Measurements from ENCODE around the gene VIL1. TPM values are rescaled to one million over a fixed set of nuclear protein-coding genes. Genes with fewer than 3 reads are reported as not detected.

The VIL1 gene
- total and polyA plus RNA-seq, 9 of the 15 experiments (the other 6 are each of a cell fraction or from before 2014, with no cell fraction given) = 0.51 to 2.7 (median 1.2) TPM

GRCh38 chr2:218395826-218396687, 22.9 kb upstream of the VIL1 start (continued):
- TF ChIP-seq HNRNPK (IDR thresholded peaks at IDR 0.05; ENCODE audit: low read depth, low read length, poor library complexity, severe bottlenecking) = no peak
- no peak for TF ChIP-seq ZNF707 (CRISPR knock-in tag; conservative IDR thresholded peaks at IDR 0.05)
- peak; percentile 69 for TF ChIP-seq ZNF592 (IDR thresholded peaks at IDR 0.05)
- TF ChIP-seq AFF1 (IDR thresholded peaks at IDR 0.05; ENCODE audit: low read depth in 1 of 2, partially characterized antibody in 2 of 2) = peak in 1 of 2 experiments; percentile 32
- no peak for TF ChIP-seq MCM3 (IDR thresholded peaks at IDR 0.05)
- TF ChIP-seq USF1 (CRISPR knock-in tag; IDR thresholded peaks at IDR 0.05) = no peak
- TF ChIP-seq TFE3 (CRISPR knock-in tag; IDR thresholded peaks at IDR 0.05) = no peak; the same call in 1 of the 2 replicates
- TF ChIP-seq TCF15 (CRISPR knock-in tag; IDR thresholded peaks at IDR 0.05) = no peak
- no peak for TF ChIP-seq THAP12 (CRISPR knock-in tag; IDR thresholded peaks at IDR 0.05)
- TF ChIP-seq ZNF79 (CRISPR knock-in tag; IDR thresholded peaks at IDR 0.05; ENCODE audit: low read depth) = no peak
- no peak for TF ChIP-seq PHTF2 (CRISPR knock-in tag; IDR thresholded peaks at IDR 0.05)

All from K562 (cell line).